Measurements from ENCODE around the gene DYNLT3.

DYNLT3 gene, protein sequence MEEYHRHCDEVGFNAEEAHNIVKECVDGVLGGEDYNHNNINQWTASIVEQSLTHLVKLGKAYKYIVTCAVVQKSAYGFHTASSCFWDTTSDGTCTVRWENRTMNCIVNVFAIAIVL

DNA sequence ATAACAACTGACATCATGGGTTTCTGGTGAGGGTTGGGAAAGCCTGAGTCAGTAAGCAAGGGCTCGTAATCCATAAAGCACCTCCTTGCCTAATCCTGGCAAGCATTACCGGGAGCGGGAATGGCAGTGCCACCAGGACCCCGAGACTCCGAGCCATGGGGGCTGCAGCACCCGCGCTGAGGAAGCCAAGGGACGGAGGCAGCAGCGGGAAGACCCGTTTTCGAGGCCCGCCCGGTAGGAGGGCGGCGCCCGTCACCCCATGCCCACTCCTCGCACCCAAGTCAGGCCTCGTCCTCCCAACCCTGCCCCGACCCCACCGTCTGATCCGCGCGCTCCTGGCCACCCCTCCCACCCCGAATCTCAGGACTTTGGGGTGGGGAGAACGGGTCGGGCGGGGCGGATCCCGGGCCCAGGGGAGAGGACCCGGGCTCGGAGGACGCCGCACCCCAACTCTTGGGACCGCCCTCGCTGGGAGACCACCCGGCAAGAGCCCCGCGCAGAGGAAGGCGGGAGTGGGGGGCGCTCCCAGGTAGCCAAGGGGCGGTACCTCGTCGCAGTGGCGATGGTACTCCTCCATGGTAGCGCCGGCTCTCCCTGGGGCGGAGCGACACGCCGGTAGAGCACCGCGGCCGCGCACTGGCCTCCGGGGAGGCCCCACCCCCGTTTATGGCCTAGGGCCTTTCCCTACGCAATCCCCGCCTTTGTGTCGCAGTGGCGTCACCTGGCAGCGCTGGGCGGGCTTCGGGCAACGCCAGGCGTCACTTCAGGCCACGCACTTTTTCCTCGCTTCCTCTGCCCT, at the start of gene DYNLT3:
Gene DYNLT3 (minus strand): TSS at position 638 of the 799 bp plus-strand sequence. CDS start 61 bp downstream, at position 577.
- peak; percentile 72 for DNase-seq (ENCODE audit: low spot score)

DNA sequence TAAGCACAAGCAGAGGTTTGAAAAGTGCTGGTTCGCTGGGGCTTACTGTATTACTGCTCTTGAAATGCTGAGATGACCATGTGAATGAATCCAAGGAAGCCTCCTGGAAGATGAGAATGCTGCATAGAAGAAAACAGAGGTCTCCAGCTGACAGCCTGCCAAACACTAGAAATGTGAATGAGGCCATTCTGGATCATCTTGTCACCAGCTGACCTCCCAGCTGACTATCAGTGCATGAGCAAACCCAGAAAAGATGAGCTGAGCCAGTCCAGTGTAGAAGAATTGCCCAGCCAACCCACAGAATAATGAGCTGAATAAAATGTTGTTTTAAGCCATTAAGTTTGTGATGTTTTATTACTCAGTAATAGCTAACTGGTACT, 49.1 kb upstream of the DYNLT3 start:
- DNase-seq (ENCODE audit: low spot score): no peak

DNA sequence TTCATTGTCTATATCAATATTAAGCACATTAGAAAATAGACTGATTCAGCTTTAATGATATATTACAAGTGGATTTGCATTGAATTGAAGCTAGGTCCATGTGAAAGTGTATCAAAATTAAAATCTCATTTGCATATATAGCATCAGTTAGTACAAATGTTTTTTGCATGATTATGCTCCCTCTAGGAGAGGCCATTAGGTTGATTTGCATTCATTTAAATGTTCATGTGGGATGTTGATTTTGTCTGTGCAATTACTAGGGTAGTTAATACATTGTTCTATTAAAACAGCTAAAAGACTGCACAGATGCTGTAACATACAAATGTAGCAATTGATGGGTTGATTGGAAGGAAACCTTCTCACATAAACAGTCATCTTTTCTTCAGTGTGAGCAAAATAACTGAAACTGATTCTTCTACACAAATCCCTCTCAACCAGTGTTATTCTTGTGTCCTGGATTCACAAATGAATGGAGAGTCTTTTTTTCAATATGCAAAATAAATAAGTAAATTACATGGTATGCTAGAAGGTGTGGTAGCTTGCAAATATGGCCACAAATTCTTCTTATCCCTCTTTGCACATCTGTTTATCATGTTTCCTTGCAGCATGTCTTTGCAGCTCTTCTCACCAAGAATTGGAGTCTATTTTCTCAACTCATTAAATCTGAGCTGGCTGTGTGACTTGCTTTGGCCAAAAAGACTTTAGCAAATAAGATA, 48.6 kb upstream of the DYNLT3 start:
- DNase-seq (ENCODE audit: low spot score): no peak

DNA sequence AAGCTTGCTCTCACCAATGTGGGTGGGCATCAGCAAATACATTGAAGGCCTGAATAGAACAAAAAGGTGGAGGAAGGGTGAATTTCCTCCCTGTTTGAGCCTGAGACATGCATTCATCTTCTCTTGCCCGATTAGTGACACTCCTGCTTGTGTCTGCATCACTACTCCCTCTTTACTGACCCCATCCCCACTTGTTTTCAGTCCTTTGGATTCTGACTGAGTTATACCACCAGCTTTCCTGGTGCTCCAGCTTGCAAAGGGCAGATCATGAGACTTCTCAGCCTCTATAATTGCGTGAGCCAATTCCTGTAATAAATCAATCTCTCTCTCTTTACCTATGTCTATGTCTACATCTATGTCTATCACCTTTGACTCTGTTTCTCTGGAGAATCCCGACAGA, 47.4 kb upstream of the DYNLT3 start:
- DNase-seq (ENCODE audit: low spot score): no peak

DNA sequence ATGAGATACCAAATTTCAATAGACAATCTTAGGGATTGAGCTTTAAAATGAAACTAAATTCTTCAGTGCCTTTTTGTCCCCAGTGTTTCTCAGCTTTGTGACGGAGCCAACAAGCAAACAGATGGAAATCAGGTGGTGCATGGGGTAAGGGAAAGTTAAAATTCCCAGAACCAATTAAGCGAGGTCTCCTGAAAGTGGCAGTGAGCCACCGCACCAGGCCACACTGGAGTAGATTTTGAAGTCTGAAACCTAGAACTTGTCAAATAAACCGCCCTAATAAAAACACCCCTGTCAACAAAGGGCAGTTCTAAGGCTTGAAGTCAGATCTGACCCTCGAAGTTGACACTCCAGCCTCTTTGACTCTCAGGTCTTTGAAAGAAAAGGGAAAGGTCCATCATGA, 40.6 kb upstream of the DYNLT3 start:
- DNase-seq (ENCODE audit: low spot score): no peak

DNA sequence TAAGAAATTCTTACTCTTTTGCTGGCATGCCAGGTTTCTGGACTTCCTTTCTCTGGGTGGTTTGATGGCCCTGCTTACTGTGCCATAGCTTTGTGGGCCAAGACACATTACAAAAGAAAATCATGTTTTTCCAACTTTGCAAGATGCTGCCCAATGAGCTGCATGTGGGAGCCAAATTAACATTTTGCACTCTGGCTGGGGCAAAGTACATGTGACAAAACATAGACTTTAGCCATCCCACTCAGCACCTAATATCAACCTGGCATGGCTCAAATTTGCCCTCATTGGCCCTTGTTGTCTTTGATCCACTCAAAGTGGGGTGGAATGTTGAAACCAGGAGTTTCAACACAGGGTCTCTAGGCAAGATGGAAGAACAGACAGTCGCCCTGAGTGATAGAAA, 40.0 kb upstream of the DYNLT3 start:
- no peak for DNase-seq (ENCODE audit: low spot score)

DNA sequence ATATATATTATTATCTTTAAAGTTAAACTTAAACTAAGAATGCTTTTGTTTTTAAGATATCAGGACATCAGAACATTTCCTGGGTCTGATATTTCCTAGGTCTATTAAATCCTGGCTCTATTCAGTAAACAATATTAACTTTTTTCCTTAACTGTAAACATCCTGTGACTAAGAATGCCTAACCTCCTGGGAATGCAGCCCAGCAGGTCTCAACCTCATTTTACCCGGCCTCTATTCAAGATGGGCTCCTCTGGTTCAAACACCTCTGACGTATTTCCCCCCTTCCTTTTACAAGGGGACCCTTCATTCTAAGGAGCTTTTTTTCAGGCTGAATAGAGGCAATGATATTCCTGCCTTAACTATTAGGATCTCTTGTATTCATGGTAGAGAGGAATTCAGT, 35.8 kb upstream of the DYNLT3 start:
- no peak for DNase-seq (ENCODE audit: low spot score)

DNA sequence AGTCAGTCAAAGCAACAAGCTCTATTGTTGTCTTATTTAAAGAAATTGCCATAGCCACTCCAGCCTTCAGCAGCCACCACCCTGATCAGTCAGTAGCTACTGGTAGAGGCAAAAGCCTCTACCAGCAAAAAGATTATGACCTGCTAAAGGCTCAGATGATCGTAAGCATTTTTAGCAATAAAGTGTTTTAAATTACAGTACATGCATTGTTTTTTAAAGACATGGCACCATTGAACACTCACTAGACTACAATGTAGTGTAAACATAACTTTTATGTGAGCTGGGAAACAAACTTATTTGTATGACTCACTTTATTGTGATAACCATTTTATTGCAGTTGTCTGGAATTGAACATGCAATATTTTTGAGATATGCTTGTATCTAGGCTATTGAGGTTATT, 32.3 kb upstream of the DYNLT3 start:
- DNase-seq (ENCODE audit: low spot score): no peak

DNA sequence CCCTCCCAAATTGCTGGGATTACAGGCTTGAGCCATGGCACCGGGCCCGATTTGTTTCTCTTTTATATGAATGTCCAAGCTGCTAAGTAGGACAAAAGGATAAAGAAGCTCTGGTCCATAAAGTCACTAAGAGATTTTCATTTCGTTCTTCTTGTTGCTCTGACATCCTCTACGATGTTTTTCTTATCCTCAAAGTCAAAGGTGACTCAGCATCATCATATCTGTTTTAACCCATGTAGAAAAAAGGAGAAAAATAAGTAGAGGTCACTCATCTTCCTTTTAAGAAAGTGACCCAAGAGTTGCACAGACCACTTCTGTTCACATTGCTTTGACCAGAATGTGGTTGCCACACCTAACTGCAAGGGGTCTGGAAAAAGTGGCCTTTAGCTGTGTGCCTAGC, 29.3 kb upstream of the DYNLT3 start:
- DNase-seq (ENCODE audit: low spot score): no peak

DNA sequence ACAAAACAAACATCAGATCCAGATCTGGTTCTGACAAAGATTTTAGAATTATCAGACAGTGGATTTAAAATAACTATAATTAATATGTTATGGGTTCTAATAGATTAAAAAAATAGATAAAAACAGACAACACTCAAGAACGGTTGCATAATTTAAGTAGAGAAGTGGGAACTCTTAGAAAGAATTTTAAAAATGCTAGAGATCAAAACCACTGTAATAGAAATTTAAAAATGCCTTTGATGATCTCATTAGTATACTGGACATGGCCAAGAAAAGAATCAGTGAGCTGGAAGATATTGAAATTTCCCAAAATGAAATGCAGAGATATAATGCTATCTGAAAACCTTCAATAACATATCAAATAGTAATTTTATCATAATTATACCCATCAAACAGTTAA, 28.3 kb upstream of the DYNLT3 start:
- no peak for DNase-seq (ENCODE audit: low spot score)

DNA sequence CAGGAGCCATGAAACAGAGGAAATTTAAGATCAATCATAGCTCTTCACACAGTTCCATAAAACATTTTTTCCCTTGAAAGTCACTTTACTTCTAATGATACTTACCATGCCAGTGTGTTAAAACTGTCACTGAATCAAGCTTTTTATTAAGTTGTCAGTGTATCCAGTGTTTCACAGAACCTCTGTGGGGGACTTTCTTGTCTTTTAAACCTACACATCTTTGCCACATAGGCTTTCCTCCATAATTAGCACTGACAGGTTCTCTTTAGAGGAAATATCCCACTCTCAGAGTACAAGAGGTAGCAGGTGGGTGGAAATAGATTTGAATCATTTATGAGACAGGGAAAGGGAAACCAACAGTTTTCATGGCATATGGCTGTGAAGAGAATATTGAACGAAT, 25.8 kb upstream of the DYNLT3 start:
- DNase-seq (ENCODE audit: low spot score): no peak

DNA sequence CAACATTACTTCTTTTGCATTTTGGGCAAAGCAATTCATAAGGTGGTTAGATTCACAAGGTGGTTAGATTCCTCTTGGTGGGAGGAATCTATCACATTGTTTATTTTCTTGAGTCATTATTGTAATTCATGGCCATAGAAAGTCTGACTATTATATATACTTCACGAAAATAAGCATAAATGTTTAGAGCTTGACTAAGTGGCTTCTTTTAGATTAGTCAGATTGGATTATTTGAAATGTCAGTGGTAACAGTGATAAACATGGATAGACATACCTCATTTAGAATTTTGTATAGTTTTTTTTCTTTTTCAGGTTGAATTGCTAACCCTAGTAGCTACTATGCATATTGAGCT, 24.9 kb upstream of the DYNLT3 start:
- no peak for DNase-seq (ENCODE audit: low spot score)

DNA sequence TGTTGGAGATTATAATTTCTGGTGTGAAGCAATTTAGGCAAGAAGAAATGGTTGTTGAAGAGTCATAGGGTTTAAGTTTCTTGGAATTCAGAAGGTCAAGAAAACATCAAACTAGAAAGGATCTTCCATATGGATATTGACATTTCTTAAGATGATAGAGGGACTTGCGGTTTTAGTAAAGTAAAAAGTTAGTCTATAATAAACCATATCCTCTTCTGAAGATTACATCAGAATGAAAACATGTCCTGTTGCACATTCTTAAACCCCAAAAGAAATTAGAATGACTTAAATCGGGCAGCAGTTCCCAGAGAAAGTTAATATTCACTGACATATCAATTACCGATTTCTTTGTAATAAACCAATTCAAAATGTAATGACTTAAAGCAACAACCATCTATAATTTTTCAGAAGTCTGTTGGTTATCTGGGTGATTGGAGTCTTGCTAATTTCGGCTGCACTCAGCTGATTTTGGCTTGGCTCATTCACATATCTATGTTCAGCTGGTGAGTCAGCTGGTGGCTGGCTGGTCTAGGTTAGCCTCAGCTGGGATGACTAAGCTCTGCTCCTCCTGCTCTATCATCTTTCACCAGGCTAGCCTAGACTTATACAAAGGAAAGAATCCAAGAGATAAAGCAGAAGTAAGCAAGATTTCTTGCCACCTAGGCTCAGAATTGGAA, 24.4 kb upstream of the DYNLT3 start:
- DNase-seq (ENCODE audit: low spot score): no peak

DNA sequence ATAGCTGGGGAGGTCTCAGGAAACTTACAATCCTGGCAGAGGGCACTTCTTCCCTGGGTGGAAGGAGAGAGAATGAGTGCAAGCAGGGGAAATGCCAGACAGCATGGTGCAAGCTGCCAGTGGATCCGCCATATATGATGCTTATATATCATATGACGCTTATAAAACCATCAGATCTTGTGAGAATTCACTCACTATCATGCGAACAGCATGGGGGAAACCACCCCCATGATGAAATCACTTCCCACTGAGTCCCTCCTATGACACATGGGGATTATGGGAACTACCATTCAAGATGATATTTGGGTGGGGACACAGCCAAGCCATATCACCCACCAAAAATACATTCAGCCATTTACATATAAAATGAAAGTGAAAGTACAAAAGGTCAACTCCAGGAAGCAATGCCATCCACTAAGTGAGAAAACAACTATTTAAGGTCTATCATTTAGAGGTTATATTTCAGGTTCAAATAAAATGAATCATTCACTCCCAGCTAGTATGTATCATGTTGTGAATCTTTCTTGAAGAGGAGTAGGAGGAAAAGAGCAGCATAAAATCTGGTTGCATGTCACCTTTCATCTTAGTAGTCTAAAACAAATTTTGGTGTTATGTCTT, 20.3 kb upstream of the DYNLT3 start:
- no peak for DNase-seq (ENCODE audit: low spot score)

DNA sequence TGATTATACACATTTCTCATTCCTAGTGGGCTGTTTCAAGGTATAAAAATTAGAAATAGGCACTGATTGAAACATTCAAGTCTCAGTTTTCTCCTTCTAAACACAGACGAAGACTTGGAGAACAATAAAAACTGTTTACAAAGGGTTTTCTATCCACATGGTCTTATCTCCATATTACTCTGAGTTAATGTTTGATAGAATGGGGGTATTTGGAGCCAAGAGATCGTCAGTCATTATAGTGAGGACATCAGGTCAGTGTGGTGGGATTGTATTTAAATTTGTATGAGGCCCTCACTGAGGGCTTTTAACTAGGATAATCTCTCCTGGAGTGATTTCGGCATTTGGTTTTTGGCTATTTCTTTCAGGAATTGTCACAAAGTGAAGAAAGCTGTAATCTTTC, 16.4 kb upstream of the DYNLT3 start:
- no peak for DNase-seq (ENCODE audit: low spot score)

DNA sequence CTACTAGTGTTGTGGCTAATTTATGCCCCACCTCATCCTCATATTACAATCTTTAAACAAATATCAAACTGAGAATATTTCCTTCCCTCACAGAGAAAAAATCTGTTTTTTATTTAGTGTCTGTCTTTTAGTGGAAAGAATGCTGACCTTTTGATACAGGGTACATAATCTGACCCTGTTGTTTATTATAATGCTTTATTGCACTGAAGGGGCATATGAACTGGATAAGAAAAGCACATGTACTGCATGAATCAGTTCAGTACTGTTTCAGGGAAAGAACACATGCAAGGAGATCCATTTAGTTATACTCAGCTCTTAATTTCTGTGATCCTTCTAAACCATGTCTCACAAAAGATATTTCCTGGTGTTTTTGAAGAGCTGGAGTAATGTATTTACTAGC, 15.5 kb upstream of the DYNLT3 start:
- DNase-seq (ENCODE audit: low spot score): no peak

DNA sequence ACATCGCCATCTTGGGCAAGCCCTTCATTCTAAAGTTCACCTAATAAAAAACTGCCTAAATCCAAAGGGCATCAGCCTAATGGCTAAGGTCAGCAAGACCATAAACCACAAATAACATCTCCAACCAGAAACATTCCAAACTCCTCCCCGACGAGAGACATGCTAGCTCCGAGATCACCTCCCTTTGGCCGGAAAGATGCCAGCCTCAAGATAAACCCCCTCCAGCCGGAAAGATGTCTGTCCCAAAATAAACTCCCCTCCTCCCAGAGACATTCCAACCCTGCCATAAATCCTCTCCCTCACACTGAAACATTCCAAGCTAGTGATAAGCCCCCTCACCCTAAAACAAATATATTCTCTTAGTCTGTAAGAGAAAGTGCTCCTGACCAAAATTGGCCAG, 13.3 kb upstream of the DYNLT3 start:
- no peak for DNase-seq (ENCODE audit: low spot score)

DNA sequence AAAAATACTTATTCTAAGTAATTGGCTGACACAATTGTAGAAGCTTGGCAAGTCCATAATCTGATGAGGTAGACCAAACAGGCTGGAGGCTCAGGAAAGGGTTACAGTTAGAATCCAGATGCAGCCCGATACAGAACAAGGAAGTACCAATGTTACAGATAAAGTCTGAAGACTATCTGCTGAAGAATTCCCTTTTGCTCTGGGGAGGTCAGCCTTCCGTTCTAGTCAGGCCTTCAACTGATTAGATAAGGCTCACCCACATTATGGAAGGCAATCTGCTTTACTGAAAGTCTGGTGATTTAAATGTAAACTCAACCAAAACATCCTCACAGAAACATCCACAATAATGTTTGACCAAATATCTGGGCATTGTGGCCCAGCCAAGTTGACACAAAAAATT, 7.4 kb upstream of the DYNLT3 start:
- no peak for DNase-seq (ENCODE audit: low spot score)

DNA sequence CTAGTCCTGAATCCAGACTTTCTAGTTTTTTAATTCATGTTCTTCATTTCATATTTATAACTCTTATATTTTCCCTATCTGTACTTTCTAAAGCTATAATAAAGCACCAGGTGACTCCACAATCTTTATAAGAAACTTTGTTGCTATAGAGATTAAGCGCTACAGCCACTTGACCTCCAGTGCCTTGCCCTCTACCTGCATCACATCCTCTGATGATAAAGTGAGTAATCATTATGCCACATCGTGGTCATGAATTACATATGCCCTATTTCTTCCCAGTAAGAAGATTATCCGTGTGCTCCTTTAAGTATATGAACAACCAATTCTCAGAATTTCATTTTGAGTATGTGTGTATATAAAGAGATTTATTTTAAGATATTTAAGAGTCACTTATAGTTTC, 6.8 kb upstream of the DYNLT3 start:
- DNase-seq (ENCODE audit: low spot score): no peak

DNA sequence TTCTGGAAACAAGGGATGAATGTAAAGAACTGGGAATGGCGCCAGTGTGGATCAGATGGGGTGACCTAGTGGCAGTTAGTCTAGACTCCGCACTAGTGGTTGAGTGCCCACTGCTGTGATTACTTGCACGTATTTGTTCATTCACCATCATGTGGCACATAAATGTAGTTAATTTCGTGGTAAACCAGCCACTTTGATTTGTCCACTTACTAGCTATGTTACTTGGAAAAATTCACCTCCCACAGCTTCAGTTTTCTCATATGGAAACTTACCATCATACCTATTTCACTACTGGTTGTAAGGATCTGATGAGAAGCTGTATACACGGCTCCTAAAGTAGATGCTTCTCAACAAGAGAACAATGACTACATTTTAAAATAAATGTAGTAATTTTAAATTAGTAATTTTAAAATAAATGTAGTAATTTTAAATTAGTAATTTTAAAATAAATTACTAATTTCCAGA, 394 bp upstream of the DYNLT3 start:
- no peak for DNase-seq (ENCODE audit: low spot score)

DNA sequence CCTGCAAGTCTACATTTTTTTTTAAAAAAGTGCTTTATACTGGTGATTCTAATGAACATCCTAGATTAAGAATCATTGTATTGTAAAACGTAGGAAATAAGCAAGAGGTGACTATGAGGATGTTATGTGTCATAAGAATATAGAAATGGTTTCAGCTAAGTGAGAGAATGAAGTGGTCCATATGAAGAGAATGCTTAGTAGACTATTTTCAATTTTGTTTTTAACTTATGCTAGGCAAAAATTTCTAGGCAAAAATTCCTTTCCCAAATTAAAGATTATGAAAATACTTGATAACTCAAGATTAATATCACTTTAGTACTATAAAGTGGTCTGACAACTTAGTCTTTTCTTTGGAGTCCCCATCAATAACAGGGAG, 825 bp downstream of the DYNLT3 start:
- DNase-seq (ENCODE audit: low spot score): no peak

DNA sequence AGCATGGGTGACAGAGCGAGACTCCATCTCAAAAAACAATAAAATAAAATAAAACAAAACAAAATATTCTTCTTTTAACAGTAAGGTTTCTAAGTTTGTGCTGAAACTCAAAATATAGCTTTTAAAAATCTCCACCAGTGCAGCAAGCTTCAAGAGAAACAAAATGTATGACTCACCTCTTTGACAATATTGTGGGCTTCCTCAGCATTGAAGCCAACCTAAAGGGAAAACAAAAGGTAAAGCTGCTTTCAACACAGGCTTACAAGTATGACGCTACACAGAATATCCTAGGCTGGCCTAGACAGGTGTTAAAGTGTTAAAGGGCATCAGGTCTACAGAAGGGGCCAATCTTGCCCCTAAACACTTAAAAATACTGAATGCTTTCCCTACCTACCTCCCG, 1.2 kb downstream of the DYNLT3 start:
- DNase-seq (ENCODE audit: low spot score): peak; percentile 16

DNA sequence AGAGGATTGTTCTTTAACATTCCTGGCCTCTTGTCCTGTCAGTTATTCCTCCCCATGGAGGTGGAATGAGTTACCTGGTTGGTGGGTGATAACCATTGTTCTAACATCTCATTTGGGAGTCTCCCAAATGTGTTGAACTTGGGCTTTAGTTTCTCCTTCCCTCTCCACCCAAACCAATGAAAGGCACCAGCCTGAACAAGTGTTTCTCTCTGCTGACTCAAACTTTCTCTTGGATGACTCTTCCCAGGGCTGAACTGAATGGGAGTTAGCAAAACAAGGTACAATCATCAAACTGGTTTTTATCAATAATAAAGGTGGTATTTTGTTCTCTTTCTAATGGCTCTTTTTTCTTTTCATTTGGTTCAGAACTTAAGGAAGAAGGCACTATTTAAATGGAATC, 2.7 kb downstream of the DYNLT3 start:
- no peak for DNase-seq (ENCODE audit: low spot score)

Measured in CD4-positive, alpha-beta T cell treated with Interleukin-6 at 100 ng/mL for 8 hours (primary cell).